Bone marrow (tissue), 2 donors: ENCODE results near the gene CXCR4.

Experiments
- DNase-seq, 2 donors: peaks; one replicate each; lab custom pipeline; 2025; lab: John Stamatoyannopoulos, UW

CXCR4 gene

GRCh38 chr2:136117909-136118818 lies at the start of gene CXCR4:
TSS of gene CXCR4 (minus strand) at chr2:136118149. CDS start at chr2:136118060, 89 bp downstream.
- DNase-seq, result peak in 1 of 2 donors; percentile 74

DNA sequence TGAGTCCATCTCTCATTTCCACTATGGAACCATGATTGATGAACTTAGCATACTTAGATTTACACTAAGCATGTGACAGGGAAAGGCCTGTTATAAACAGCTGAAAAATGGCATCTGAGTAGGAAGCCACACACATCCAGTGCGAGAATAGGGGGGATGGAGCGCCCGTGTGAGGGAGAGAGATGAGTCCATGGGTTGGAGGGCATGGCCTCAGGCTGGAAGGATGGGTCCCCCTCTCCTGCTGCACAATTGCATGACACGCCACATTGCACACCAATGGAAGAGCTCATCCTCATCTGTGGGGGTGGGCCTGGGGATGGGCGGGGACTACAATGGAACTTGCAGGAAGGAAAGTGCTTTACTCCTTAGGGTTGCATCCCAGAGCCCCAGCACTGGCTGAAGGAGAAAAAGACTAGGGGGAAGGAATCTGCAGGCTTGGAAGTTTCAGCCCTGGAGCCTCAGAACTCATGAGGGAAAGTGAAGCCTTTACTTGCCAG lies 46.4 kb upstream of the CXCR4 start:
- no peak for DNase-seq

DNA sequence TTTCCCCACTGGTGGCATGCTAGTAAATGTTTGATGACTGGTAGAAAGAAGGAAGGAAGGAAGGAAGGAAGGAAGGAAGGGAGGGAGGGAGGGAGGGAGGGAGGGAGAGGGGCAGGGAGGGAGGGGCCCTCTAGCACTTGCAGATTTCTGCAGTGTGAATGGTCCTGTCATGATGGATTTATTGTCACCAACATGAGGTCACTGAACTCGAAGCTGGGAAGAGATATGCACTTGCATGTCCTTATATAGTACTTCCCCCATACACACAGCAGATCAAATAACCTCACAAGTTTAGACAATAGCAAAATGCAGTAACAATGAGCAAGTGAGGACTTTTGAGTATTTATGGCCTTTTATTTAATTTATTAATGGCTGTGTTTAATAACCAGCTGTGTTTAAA lies 44.5 kb upstream of the CXCR4 start:
- no peak for DNase-seq

DNA sequence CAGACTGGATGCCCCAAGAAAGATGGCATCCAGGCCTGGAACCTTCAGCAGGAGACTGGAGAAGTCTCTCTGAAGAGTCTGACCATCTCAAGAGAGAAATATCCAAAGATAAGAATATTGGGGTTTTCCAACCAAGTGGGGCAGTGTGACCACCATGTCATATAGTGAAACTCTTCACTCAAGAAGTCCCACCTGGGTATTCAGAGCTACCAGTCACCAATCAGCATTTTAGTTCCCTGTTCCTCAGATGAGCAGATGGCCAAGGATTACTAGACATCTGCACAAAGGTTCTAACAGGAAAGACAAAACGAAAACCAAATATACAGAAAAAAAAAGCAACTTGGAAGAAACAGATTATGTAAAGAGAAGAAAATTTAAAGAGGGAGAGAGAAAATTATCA lies 38.5 kb upstream of the CXCR4 start:
- DNase-seq, result no peak

DNA sequence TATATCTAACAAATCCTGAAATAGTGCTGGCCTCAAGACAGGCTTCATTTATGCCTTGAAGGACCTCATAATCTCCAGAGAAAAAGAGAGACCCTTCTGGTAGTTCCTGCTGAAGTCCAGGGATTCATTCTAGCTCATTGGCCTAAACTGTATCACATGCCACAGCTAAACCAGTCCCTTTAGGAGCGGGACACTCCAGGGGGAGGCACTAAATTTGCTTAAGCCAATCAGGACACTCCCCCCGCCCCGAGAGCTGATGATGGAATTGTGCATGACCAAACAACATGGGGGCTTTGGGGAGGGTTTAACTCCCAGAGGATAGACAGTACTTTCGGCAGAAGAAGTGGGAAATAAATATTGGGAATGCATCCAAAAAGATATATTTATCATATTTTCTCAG lies 36.4 kb upstream of the CXCR4 start:
- no peak for DNase-seq

GRCh38 chr2:136151021-136151971 lies 33.3 kb upstream of the CXCR4 start:
- no peak for DNase-seq

- no peak for DNase-seq
Measured at GRCh38 chr2:136149011-136149410, 31.1 kb upstream of the CXCR4 start.

- no peak for DNase-seq
Measured at GRCh38 chr2:136146564-136146963, 28.6 kb upstream of the CXCR4 start.

DNA sequence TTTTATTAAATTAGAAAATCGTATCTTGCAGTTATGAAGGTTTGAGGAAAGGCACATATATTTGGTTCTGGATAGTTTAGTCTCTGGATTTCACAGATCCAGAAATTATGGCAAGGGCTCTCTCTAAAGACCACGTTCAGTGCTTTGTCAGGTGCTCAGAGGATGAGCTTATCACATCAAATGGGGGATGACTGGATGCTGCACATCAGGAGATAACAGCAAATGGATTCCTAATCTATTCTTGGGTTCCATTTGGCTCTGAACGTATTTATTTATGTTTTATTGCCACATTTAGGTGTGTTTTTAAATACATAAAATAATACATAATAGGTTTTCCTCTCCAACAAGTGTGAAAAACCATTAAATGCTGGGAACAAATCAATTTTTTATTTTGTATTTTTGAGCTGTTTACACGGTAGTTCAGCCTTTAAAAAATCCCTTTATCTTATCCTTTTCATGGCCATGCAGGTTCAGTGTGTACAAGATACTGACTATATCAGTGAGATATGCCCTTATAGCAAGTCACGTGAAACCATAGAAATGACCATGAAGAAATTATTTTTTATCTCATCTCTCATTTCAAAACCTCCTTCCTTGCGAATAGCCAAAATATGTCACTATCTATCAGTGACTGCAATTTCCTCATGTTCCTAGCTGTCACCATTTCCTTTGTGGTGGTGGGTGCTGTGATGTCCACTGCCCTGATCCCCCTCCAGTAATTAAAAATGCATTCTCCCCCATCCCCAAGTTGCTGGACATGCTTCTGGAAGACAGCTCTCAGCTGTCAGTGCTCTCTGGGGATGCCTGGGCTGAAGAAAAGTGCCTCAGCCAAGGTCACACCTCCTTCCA lies 25.9 kb upstream of the CXCR4 start:
- no peak for DNase-seq

DNA sequence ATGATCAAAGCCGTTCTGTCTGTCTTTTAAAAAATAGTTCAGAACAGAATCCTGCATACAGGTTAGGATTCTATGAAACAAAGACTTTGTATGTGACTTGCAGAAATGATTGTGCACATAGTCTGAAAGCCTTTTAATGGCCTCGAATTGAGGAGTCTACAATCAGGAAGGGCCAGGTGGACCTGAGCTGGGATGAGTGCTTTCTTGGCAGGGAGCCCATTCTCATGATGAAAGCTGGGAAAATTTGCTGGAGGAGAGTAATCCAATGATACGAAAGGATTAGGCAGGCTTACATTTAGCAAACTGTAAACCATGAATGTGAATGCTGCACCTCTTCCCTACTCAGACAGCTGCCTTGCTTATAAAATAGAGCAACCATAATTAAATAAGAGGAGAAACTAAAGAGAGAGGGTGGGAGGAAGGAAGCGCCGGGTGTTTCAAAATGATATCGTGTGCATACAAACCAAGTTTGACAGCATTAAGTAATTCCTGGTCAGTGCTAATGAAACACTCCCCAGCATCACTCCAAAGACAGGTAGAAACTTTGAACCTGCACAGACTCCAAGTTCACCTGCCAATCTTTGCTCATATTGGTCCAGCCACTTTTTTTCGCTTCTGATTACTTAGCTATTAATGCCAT lies 23.7 kb upstream of the CXCR4 start:
- peak in 1 of 2 donors; percentile 48 for DNase-seq

DNA sequence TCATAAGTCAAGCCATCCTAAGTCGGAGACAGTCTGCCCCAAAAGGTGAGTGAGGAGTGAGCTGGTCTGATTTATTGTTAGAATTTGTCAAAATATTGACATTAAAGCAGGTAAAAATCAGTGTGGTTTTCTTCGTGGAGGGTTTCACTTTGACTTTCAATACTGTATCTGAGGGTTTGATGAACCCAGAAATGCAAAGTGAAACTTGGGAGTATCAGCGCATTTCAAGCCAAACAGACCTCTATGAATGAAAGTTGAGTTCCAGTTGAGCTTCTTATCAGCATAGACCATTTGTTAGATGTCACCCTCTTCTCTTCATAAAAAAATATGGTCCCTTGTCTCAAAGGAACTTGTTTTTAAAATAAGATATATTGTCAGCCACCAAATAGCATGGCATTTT lies 21.7 kb upstream of the CXCR4 start:
- DNase-seq, result no peak

- DNase-seq, result no peak
Measured at GRCh38 chr2:136137982-136138381, 20.0 kb upstream of the CXCR4 start.

GRCh38 chr2:136136931-136137330 lies 19.0 kb upstream of the CXCR4 start:
- DNase-seq, result no peak

DNA sequence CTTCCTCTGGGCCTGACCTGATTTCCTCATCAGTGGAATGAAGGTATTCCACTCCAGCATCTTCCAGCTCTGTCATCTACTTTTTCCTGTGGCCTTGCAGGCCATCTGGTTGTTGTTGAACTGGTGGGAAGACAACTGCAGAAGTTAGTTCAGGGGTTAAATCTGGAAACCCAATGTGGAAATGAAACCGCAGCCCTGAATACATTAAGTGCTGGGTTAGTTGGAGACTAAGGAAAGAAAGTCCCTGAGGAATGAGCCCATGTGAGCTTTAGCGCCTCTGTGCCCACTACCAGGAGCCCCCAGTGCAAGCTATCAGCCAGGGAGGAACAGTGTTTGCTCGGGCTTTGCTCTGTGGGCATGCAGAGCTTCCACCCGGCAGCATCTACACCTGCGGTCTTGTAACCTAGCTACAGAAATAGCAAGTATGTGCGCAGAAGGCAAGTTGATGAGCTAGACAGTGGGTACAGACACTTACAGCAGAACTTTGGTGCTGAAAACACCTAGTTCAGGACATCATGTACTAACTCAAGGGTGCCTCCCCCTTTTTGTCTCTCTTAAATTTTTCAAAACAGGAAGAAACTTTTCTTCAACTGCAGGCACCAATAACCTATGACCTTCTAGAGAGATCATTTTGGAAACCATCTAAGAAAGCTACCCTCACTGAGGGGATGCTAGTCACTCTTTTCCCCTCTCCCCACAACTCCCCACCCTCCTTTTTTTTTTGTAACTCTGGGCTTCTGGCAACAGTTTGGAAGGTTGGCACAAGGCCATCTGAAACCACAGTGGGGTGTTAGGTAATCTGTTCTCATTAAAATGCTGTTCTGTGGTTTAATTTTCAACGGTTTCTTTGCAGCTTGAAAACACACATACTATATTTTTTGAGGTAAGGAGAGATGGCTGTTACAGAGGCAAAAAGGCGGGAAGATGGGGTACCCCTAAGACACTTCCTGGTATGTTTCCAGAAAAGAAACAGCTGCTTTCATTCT lies 18.3 kb upstream of the CXCR4 start:
- peak in 1 of 2 donors; percentile 77 for DNase-seq

DNA sequence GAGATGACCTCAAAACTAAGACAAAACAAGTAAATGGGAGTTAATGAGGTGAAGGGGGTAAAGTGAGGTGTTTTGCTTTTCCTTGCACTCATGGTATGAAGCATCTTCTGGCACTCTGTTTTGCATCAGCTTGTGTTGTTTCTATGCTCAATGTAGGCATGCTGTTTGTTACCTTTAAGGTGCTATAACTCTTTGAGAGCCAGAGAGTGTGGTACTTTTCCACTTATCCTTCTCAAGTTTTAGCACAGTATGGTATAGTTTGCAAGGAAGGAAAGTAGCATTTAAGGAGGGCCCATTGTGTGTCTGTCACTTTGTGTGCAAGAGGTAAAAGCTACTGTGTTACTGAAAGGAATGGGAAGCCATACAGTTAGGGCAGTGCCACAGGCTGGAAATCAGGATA lies 17.5 kb upstream of the CXCR4 start:
- DNase-seq, result no peak

DNA sequence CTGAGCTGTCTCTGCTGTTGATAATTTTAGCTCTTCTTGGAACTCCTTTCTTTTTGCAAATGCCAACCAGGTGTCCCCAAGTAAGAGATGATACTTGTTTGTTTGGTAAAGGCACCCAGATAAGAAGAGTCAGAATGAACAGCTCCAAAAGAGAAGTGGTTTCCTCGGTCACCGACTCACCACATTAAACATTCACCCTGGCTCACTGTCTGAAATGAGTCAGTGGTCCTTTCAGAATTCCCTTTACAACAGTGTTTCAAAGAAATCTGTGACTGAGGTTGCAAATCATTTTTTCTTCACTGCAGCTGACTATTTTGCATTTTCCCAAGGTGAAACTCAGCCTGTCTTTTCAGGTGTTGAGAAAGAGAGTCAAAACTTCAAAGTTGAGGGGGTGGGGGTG lies 16.2 kb upstream of the CXCR4 start:
- DNase-seq, result peak in 1 of 2 donors; percentile 50

DNA sequence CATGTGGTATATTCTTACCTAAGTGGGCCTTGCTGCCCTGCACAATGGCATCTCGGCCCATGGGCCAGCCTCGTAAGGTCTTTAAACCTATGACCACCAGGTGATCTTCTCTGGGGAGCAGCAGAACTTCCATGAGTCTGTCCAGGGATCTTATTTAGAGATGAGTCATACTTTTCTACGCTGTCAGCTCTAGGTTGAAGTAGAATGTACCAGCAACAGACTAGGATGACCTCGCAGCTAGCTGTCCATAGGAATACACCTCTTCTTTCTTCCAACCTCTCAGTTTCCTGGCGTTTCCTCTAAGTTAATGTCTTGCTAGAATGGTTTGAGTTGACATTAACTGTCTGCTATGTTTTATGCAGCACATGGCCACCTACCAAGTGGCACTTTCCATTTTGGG lies 15.6 kb upstream of the CXCR4 start:
- no peak for DNase-seq

GRCh38 chr2:136133176-136133575 lies 15.2 kb upstream of the CXCR4 start:
- no peak for DNase-seq

- DNase-seq, result no peak
Measured at GRCh38 chr2:136132825-136133155, 14.8 kb upstream of the CXCR4 start.
